M059J (cell line): Measurements from ENCODE around the gene HOMER2. TPM values are rescaled to one million over a fixed set of nuclear protein-coding genes. Genes with fewer than 3 reads are reported as not detected.

ENCODE experiments used
- DNase-seq: peaks from one replicate; pipeline ENCODE4 v3.0.0-alpha.2; 2012; ENCODE audit warnings: low read depth
- total RNA-seq: library from RNA; depleted of rRNA; stranded (reverse); fragments of >200 nt; shearing (Covaris generic); gene quantifications from 2 replicates; pipeline ENCODE4 v1.2.3, GENCODE V29; 2014; rRNA removed

HOMER2 gene
- total RNA-seq, 1 experiment from 2014 or later = 7.6 TPM

GRCh38 chr15:82802497-82802896 lies 150.0 kb downstream of the HOMER2 start:
- DNase-seq = no peak

GRCh38 chr15:82799183-82799841 lies 153.2 kb downstream of the HOMER2 start:
- no peak for DNase-seq

Other genes starting within 250 kb of the HOMER2 start
- gene AP3B2, start 242.8 kb downstream of the HOMER2 start, total RNA-seq = 0.12 TPM in 1 of 2 replicates, not detected in the other
- not detected in 2 replicates for gene FSD2, start 146.7 kb downstream of the HOMER2 start, total RNA-seq
- gene WHAMM, start 143.1 kb downstream of the HOMER2 start, total RNA-seq = 4.2 and 6.3 TPM in 2 replicates
- gene RAMAC, start 33.5 kb upstream of the HOMER2 start, total RNA-seq = 40.7 and 44.8 TPM in 2 replicates
- gene C15orf40, start 58.9 kb upstream of the HOMER2 start, total RNA-seq = 12.0 and 15.3 TPM in 2 replicates
- gene BTBD1, start 114.5 kb upstream of the HOMER2 start, total RNA-seq = 82.6 and 102 TPM in 2 replicates
- 0.52 and 1.1 TPM in 2 replicates for gene TM6SF1, start 154.9 kb upstream of the HOMER2 start, total RNA-seq